GM18907 (cell line): ENCODE measurements around the gene CLDND2.
A peak's percentile ranks its signal among the peaks of the same experiment; 100 is the strongest.

Experiments used
- ATAC-seq: cut with Tn5 transposase; IDR thresholded peaks from one replicate; pipeline ENCODE4 v1.9.1; 2021; ENCODE audit warnings: mild to moderate bottlenecking, moderate library complexity; ENCODE audit not compliant: unreplicated experiment

Gene CLDND2

GRCh38 chr19:51386882-51387520 lies 18.2 kb upstream of the CLDND2 start:
- no peak for ATAC-seq

DNA sequence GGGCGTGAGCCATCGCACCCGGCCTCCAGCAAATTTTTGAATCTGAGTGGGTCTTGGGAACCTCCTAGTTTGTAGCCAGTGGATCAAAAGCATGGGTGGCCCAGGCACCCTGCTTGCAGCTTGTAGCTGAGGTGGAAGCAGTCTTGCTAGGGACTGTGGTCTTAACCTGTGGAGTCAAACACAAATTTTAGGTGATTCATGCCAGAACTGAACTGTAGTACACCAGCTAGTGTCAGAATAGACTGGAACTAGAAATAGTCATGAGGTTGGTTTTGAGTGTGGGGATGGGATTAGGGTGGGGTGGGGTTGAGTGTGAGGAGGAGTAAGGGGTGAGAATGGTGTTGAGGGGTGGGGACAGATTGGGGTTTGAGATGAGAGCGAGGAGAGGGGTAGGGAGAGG lies 13.2 kb upstream of the CLDND2 start:
- no peak for ATAC-seq

GRCh38 chr19:51380379-51380778 lies 11.6 kb upstream of the CLDND2 start:
- no peak for ATAC-seq

- no peak for ATAC-seq
Observed at GRCh38 chr19:51377422-51377821, 8.6 kb upstream of the CLDND2 start.

DNA sequence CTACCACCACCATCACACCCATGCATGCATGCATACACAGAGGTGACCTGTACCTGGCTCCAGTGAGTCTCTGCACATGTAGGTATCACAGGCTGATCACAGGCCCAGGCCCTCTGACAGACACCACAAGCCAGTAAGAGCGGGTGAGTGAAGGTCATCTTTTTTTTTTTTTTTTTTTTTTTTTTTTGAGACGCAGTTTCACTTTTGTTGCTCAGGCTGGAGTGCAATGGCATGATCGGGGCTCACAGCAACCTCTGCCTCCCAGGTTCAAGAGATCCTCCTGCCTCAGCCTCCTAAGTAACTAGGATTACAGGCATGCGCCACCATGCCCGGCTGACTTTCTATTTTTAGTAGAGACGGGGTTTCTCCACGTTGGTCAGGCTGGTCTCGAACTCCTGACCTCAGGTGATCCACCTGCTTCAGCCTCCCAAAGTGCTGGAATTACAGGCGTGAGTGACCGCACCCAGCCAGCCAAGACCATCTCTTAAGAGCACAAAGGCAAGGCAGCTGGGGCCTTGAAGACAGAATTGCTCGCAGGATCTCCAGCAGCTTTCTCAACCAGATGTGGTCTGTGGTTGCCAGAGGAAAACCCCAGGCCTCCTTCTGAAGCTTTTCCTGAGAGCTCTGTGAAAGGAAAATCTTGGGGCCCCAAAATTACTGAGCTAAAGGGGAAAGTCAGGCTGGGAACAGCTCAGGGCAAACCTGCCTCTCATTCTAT lies 6.9 kb upstream of the CLDND2 start:
- no peak for ATAC-seq

- ATAC-seq = peak; percentile 50
Observed at GRCh38 chr19:51372649-51373504, 4.1 kb upstream of the CLDND2 start, which contains the start of gene NKG7. Gene NKG7 (minus strand): TSS chr19:51372654. CDS start chr19:51372535, 119 bp downstream.

- ATAC-seq = no peak
Observed at GRCh38 chr19:51372021-51372648, 3.3 kb upstream of the CLDND2 start.

DNA sequence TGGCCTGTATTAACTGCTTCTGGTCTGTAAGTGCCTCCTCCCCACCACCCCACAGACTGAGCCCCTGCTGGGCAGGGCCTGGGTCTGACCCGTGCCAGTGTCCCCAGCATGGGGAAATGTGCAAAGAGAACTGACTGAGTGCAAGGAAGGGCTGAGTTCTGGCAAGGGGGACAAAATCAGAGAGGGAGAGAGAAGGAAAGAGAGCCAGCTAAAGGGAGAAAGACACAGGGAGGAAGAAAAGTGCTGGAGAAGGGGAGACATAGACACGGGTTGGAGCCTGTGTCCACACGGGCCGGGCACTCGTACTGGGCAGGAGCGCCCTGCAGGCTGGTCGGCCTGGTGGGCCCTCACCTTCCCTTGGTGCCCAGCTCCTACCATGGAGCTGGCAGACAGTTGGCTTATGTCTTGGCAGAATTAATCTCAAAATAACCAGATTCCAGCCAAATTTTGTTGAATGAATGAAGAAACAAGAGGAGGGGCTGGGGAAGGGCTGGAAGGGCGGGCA lies 2.4 kb upstream of the CLDND2 start:
- ATAC-seq = no peak

DNA sequence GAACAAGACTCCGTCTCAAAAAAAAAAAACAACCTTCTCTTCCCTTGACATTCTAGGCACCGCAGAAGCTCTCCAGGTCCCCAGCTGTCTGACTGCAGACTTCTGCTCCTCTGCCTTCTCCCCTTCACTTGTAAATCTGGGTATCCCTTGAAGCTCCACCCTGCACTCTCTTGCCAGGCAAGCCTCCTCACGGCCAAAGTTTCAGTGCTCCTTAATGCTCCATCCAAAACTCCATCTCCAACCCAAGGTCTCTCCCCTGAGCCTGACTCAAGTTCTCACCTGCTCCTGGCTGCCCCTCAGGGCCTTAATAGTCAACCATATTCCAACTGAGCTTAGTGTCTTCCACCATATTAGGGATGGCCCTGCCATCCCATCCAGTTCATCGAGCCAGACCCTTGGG lies 1.4 kb upstream of the CLDND2 start:
- ATAC-seq = no peak

DNA sequence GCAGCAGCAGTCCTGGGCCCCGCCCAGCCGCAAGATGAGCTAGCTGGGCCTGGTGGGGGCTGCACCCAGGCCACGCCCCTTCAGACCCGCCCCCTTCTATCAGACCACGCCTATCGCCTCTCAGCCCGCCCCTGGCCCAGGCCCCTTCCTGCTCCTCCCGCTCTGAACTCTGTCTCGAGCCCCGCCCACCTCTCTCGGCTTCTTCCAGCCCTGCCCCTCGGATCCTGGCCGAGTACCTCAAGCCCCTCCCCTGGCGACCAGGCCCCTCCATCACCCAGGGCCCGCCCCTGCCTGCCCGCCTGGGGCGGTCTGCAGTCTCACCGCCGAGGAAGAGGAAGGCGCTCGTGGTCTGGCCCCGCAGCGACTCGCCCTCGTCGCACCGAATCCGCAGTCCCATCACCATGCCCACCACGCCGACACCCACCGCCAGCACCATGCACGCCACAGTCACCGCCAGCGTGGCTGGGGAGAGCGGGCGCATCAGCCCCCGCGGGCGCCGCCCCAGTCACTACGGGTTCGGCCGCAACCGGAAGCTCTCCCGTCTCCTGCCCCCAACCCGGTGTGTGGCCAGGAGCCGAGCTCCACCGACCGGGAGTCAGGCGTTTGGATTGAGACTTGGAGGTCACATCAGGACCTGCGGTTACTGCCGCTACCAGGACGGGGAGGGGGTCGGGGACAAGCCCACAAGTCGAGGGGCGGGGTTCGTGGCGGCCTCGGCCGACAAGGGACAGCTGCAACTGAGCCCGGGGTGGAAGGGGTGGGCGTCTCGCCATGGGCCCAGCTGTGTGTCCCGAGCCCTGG lies 1.0 kb downstream of the CLDND2 start:
- peak; percentile 71 for ATAC-seq

DNA sequence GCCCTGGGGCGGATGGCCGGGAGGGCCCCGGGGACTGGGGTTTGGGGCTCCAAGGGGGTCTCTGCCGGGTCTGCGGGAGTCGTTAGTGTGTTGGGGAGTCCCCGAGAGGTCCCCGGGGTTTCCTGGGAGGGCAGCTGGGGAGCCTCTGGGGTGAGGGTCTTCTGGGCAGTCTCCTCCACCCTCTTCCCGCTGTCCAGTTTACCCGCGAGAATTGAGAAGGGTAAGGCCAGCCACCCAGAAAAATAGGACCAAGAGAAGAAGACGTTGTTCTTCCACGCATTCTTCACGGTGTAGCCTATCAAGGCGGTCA lies 1.6 kb downstream of the CLDND2 start:
- no peak for ATAC-seq

DNA sequence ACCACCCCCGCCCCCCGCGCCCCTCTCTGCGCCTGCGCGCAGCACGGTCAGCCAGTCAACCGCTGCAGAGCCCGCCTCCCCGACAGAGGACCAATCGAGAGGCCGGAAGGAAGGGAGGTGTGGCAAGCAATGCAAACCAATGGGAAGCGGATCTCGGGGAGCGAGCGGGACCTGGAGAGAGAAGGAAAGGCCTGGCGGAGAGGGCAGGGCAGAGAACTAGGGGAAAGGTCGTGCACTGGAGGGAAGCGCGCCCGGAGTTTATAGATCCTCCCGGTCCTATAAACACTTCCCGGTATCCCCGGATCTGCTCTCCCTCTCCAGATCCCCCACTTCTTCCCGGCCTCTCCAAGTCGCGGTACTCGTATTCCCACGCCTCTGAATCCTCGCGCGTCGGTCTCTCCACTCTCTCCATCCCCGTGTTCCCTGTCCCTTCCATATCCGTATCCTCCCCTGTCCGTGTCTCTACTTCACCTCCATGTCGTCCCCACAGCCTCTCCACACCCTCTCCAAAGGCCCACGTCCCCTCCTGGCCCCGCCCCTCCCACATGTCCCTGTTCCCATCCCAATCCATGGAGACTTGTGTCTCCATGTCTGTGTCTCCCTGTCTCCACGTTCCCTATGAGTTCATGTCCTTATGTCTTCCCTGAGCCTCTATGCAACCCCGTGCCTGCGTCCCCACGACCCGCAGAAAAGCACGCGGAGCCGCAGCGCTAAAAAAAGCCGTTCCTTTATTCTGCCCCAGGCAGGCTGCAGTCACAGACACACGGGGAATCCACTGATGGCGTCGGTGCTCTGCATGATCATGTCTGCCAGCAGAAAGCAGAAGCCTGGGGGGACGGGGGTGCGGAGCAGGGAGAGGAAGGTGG lies 2.2 kb downstream of the CLDND2 start:
- ATAC-seq = peak; percentile 60

- no peak for ATAC-seq
Observed at GRCh38 chr19:51365965-51366388, 2.8 kb downstream of the CLDND2 start, which contains the start of gene ETFB. Gene ETFB (minus strand): TSS chr19:51366388. CDS start chr19:51366326, 62 bp downstream.

DNA sequence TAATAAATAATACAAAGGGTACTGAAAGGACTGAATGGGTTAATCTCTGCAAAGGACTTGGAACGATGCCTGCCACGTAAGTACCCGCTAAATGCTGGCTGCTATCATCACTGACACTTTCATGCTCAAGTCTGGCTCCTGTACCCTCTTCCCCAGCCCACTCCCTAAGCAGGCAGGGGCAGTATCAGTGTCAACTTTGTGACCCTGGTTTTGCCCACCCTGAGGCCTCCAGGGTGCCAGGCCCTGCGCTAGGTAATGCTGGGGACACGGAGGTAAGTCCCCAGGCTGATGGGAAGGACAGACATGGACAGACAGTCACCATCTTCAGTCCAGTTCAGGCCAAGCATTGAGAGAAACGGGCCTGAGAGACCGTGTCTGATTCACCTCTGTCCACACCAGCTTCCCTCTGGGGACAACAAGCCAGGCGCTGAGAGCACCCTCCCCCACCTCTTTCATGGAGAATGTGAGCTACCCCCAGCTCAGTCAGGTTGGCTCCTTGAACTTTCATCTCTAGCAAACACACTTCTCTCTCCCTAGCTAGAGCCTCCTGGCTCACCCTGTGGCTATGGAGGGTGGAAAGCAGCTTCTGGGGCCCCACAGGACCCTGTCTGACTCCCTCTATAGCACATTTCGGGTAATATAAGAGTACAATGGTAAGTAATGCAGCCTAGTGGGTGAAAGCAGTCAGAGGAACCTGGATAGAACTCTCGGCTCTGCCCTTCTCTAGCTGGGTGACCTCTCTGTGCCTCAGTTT lies 3.4 kb downstream of the CLDND2 start:
- ATAC-seq = no peak

DNA sequence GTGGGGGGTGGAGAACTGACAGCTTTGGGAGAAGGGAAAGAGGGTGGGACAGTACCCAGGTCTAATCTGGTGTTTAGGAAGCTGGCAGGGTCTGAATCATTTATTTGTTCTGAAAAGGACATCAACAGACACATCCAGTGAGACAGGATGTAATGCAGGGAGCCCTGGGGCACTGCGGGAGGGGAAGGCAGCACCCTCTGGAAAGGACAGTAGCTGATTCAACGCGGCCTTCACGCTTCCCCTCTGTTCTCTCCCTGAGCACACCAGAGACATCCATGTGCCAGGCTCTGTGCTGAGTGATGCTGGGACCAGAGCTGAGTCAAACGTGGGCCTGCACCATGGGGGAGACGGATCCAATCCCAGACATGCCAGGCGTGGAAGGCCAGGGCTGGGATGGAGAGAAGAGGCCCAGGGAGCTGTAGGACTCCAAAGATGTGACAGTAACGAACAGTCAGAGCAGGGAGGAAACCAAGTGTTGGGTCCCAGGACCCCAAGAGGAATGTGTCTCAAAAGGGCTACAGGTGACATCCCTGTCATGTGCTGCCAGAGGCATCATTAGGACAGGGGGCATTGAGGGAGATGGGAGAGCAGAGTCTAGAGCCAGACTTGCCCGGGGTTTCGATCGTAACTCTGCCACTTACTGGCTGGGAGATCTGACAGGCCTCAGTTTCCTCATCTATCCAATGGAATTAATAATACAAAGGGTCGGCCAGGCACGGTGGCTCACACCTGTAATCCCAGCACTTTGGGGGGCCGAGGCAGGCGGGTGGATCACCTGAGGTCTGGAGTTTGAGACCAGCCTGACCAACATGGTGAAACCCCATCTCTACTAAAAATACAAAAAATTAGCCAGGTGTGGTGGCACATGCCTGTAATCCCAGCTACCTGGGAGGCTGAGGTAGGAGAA lies 4.3 kb downstream of the CLDND2 start:
- ATAC-seq = no peak

- ATAC-seq = no peak
Observed at GRCh38 chr19:51361239-51361638, 7.6 kb downstream of the CLDND2 start.

- ATAC-seq = no peak
Observed at GRCh38 chr19:51359294-51359693, 9.5 kb downstream of the CLDND2 start.

- no peak for ATAC-seq
Observed at GRCh38 chr19:51357952-51358351, 10.9 kb downstream of the CLDND2 start.
